ENCODE results near the gene IZUMO1. TPM values are rescaled to one million over a fixed set of nuclear protein-coding genes. Genes with fewer than 3 reads are reported as not detected.

Gene IZUMO1
- total and polyA plus RNA-seq, 2 of the 4 experiments (the other 2 are of a cell fraction), result not detected

DNA sequence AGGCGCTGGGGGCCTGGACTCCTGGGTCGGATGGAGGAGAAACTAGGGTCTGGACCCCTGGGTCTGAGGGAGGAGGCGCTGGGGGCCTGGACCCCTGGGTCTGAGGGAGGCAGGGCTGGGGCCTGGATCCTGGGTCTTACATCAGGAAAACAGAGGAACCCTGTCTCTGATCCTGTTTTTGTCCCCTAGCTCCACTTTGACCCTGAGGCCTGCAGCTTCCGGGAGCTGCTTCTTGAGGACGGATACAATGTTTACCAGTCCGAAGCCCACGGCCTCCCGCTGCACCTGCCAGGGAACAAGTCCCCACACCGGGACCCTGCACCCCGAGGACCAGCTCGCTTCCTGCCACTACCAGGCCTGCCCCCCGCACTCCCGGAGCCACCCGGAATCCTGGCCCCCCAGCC is 11.0 kb upstream of the IZUMO1 start:
- Histone ChIP-seq H2BK15ac (ENCODE audit: low read depth, low read length) (no peak overlapping the region), H3K4me3 (ENCODE audit: insufficient read depth, low read depth, low read length) (no peak overlapping the region), H3K9ac (ENCODE audit: low read depth, low read length) (no peak overlapping the region), H2AK5ac (ENCODE audit: low read depth, low read length) (no peak overlapping the region), H3K4ac (ENCODE audit: low read depth, low read length) (no peak overlapping the region), H4K20me1 (ENCODE audit: insufficient read depth, low read length) (no peaks in the 10 kb centered on the region), H3K9me3 (ENCODE audit: control insufficient read depth, insufficient read depth, low read length) (no peaks in the 10 kb centered on the region), H3K4me1 (ENCODE audit: control insufficient read depth, insufficient read depth, low read length) (peaks cover 2% of the 10 kb centered on the region; the same call in 1 of the 2 replicates), H3K4me2 (ENCODE audit: low read depth, low read length) (no peak overlapping the region), H3K27ac (ENCODE audit: insufficient read depth, low read length) (no peak overlapping the region), H2AFZ (replicated peaks; ENCODE audit: low read length, poor library complexity) (no peak overlapping the region), H2BK120ac (ENCODE audit: low read depth, low read length) (no peak overlapping the region), H3K27me3 (ENCODE audit: control insufficient read depth, insufficient read depth, low read length) (peaks cover 34% of the 10 kb centered on the region), H2BK5ac (ENCODE audit: low read depth, low read length, poor library complexity, severe bottlenecking) (no peak overlapping the region), H3K9me1 (ENCODE audit: insufficient read depth, low read length) (no peaks in the 10 kb centered on the region), H3K36me3 (ENCODE audit: control insufficient read depth, insufficient read depth, low read length) (no peaks in the 10 kb centered on the region), H3K79me1 (ENCODE audit: low read depth in 1 of 2, low read length in 2 of 2) (no peaks in the 10 kb centered on the region), H4K5ac (ENCODE audit: low read depth, low read length) (no peak overlapping the region), H2BK20ac (ENCODE audit: low read depth, low read length) (no peak overlapping the region), H3K14ac (replicated peaks; ENCODE audit: low read depth, low read length) (no peak overlapping the region), H3K23ac (ENCODE audit: low read depth, low read length) (no peak overlapping the region), H4K91ac (ENCODE audit: insufficient read depth, low read depth, low read length) (no peak overlapping the region), H4K8ac (ENCODE audit: low read depth in 2 of 2, low read length in 2 of 2) (no peak overlapping the region), H2AK9ac (replicated peaks; ENCODE audit: low read depth, low read length, poor library complexity) (no peak overlapping the region), H3K18ac (ENCODE audit: low read depth, low read length) (no peak overlapping the region), H3K56ac (ENCODE audit: extremely low read depth, insufficient read depth, low read length) (no peak overlapping the region)
- dilution Hi-C loops (cut with HindIII; ENCODE audit: low sequenced_read_pairs, unreplicated experiment) (no loop called here), intact Hi-C loops (cut with micrococcal nuclease) (no loop called here), in situ Hi-C loops (cut with MboI; ENCODE audit: low sequenced_read_pairs) (no loop called here)
- no peak for TF ChIP-seq CHD1 (IDR thresholded peaks at IDR 0.05; ENCODE audit: low read depth, low read length)
- TF ChIP-seq, protein P1, sequence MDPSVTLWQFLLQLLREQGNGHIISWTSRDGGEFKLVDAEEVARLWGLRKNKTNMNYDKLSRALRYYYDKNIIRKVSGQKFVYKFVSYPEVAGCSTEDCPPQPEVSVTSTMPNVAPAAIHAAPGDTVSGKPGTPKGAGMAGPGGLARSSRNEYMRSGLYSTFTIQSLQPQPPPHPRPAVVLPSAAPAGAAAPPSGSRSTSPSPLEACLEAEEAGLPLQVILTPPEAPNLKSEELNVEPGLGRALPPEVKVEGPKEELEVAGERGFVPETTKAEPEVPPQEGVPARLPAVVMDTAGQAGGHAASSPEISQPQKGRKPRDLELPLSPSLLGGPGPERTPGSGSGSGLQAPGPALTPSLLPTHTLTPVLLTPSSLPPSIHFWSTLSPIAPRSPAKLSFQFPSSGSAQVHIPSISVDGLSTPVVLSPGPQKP (IDR thresholded peaks at IDR 0.05; ENCODE audit: borderline replicate concordance, low read depth, low read length), result no peak
- TF ChIP-seq RFX5 (IDR thresholded peaks at IDR 0.05; ENCODE audit: low read depth, low read length), result no peak
- TF ChIP-seq, protein P2, sequence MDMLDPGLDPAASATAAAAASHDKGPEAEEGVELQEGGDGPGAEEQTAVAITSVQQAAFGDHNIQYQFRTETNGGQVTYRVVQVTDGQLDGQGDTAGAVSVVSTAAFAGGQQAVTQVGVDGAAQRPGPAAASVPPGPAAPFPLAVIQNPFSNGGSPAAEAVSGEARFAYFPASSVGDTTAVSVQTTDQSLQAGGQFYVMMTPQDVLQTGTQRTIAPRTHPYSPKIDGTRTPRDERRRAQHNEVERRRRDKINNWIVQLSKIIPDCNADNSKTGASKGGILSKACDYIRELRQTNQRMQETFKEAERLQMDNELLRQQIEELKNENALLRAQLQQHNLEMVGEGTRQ (IDR thresholded peaks at IDR 0.05; ENCODE audit: low read depth, low read length), result no peak
- TF ChIP-seq NFE2L2 (IDR thresholded peaks at IDR 0.05; ENCODE audit: low read depth, low read length), result no peak
- no peak for TF ChIP-seq RAD21 (IDR thresholded peaks at IDR 0.05; ENCODE audit: low read length)
- TF ChIP-seq SMC3 (IDR thresholded peaks at IDR 0.05; ENCODE audit: low read depth, low read length), result no peak
- TF ChIP-seq MXI1 (IDR thresholded peaks at IDR 0.05; ENCODE audit: borderline replicate concordance, low read depth, low read length), result no peak
- TF ChIP-seq CEBPB (IDR thresholded peaks at IDR 0.05; ENCODE audit: low read depth, low read length), result no peak
- TF ChIP-seq MAFK (IDR thresholded peaks at IDR 0.05; ENCODE audit: low read depth, low read length), result no peak
- no peak for DNase-seq
- no CpG with 5 or more reads among the region's 14 CpGs for WGBS, 2 experiments (ENCODE audit: extremely low coverage in 2 of 2, insufficient read length in 1 of 2)
- CTCF ChIA-PET, result no interaction called here
- no TSS peak for BruUV-seq (replicated peaks)
- no peak for ATAC-seq (ENCODE audit: low read depth)
- POLR2A ChIA-PET (ENCODE audit: unreplicated experiment), result no interaction called here
